NCI-H2227 (cell line): Measurements from ENCODE around the gene MYO1E.

Experiments
- DNase-seq: peaks from one replicate; lab custom pipeline; 2025; ENCODE audit not compliant: unreplicated experiment; lab: John Stamatoyannopoulos, UW

Gene MYO1E

DNA sequence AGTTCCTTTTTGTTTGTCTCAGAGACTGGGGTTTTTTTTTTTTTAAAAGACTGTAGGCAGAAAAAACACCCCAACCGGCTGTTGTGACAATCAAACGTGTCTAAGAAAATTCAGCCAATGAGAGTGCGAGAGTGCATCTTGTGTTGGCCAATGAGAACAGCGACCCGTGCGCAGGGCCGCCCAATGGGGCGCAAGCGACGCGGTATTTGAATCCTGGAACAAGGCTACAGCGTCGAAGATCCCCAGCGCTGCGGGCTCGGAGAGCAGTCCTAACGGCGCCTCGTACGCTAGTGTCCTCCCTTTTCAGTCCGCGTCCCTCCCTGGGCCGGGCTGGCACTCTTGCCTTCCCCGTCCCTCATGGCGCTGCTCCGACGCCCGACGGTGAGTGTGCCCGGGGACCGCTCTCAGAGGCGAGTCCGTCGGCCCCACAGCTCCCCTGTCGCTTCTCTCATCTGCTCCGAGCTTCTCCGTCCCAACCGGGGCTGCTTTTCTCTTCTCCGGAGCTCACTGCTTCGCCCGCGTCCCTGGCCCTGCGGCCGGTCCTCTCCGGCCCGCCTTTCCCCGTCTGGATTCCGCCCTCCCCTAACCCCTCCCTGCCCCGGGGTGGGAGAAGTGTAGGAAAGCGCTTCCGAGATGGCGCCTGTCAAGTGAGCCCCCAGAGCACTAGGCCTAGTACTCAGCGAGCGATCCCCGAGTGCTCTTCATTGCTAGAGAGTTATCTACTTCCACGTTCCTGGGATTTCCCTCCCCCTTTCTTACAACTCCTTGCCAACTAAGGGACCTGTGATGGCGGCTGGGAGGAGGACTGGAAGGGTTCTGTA lies 267.5 kb downstream of the MYO1E start, which contains the start of gene CCNB2:
TSS of gene CCNB2 (plus strand) at position 235 of the 821 bp plus-strand sequence. CDS start at position 358, 123 bp downstream.
- DNase-seq, result peak; percentile 92

- DNase-seq, result no peak
Observed at GRCh38 chr15:59104602-59104911, 268.1 kb downstream of the MYO1E start.

- DNase-seq, result no peak
Observed at GRCh38 chr15:59099162-59099685, 273.4 kb downstream of the MYO1E start.

DNA sequence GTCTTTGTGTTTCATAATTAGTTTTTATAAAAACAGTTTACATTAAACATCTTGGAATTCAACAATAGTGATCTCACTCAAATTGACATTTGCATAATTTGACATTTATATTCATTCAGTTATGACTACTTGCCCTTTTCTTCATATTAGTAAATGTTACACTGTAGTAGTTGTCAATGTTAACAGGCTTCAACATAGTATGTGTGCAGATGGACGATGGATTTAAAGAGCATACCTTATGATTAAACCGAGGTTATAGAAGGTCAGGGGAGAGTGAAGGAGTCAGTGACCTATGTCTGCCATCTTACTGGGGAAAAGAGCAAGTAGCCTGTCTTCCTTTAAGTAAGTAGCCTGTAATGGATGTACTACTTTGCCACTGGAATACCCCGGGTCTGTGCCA lies 276.2 kb downstream of the MYO1E start:
- no peak for DNase-seq

DNA sequence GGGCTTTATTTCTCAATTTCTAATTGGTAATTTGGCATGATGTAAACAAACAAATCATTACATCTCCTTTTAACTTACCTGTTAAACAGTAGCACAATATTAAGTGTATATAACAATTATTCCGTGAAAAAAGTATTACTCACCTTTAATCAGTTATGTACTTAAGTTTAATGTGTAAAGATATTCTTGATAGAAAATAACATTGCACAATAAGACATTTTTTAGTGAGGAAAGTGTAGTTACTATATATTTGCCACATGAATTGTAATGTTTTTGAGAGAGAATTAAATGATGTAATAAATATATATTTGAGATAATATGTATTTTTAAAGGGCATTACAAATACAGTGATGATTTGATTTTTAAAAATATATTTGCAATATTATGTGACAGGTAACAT lies 278.6 kb downstream of the MYO1E start:
- DNase-seq, result no peak

- no peak for DNase-seq
Observed at GRCh38 chr15:59087731-59088130, 284.9 kb downstream of the MYO1E start.
